SJSA1 (cell line): ENCODE measurements around the gene DEPDC5. TPM values are rescaled to one million over a fixed set of nuclear protein-coding genes. Genes with fewer than 3 reads are reported as not detected.
"Not testable (repeated sequence)": the region's sequence is repeated elsewhere in the genome, so short reads cannot be mapped to it uniquely, and the experiment has no call there.

ENCODE experiments used
- DNase-seq, 2 experiments: peaks; one replicate each; pipeline ENCODE4 v3.0.0-alpha.2; 2015 to 2020; ENCODE audit warnings: low spot score in 2 of 2, low read depth in 1 of 2
- H3K27ac ChIP-seq: fragments of 250-450 bp; sonication (Bioruptor Pico); 2 replicates; pipeline ENCODE4 v1.5.1; 2020; ENCODE audit warnings: mild to moderate bottlenecking, moderate library complexity
- H3K27me3 ChIP-seq: fragments of 250-450 bp; sonication (Bioruptor Pico); replicated peaks from 2 replicates; pipeline ENCODE4 v1.5.1; 2020; ENCODE audit warnings: mild to moderate bottlenecking, moderate library complexity
- H3K36me3 ChIP-seq: fragments of 250-450 bp; sonication (Bioruptor Pico); 2 replicates; pipeline ENCODE4 v1.5.1; 2020; ENCODE audit warnings: mild to moderate bottlenecking
- H3K4me1 ChIP-seq: fragments of 250-450 bp; sonication (Bioruptor Pico); replicated peaks from 2 replicates; pipeline ENCODE4 v1.6.1; 2021; ENCODE audit warnings: mild to moderate bottlenecking
- H3K4me3 ChIP-seq: fragments of 250-450 bp; sonication (Bioruptor Pico); 2 replicates; pipeline ENCODE4 v1.5.1; 2020; ENCODE audit warnings: mild to moderate bottlenecking
- H3K9me3 ChIP-seq: fragments of 250-450 bp; sonication (Bioruptor Pico); replicated peaks from 2 replicates; pipeline ENCODE4 v1.5.1; 2020; ENCODE audit warnings: mild to moderate bottlenecking
- total RNA-seq: library from RNA; depleted of rRNA; stranded (reverse); fragments of >200 nt; shearing (Covaris generic); gene quantifications from 2 replicates; pipeline ENCODE4 v1.2.3, GENCODE V29; 2014

DEPDC5 gene
- total RNA-seq, 1 experiment from 2014 or later: 11.9 TPM

GRCh38 chr22:31754813-31755212 lies 994 bp downstream of the DEPDC5 start:
- Histone ChIP-seq H3K4me3 (peak overlapping the region; percentile 80; the same call in 1 of the 2 replicates), H3K27me3 (no peaks in the 10 kb centered on the region), H3K36me3 (peaks cover 14% of the 10 kb centered on the region), H3K27ac (no peak overlapping the region), H3K9me3 (no peaks in the 10 kb centered on the region), H3K4me1 (peaks cover 34% of the 10 kb centered on the region)
- no peak for DNase-seq

- Histone ChIP-seq H3K4me3 (no peak overlapping the region), H3K9me3 (no peaks in the 10 kb centered on the region), H3K27ac (no peak overlapping the region), H3K27me3 (no peaks in the 10 kb centered on the region), H3K36me3 (peaks cover 26% of the 10 kb centered on the region), H3K4me1 (peaks cover 27% of the 10 kb centered on the region)
- no peak for DNase-seq
These were observed 3.4 kb downstream of the DEPDC5 start for GRCh38 chr22:31757265-31757664.

- H3K27me3 ChIP-seq, H3K27ac ChIP-seq, H3K9me3 ChIP-seq, DNase-seq, H3K4me3 ChIP-seq: not testable (repeated sequence)
- H3K36me3 ChIP-seq: peaks cover 32% of the 10 kb centered on the region
- H3K4me1 ChIP-seq: peaks cover 14% of the 10 kb centered on the region
These were observed 5.0 kb downstream of the DEPDC5 start for GRCh38 chr22:31758860-31759259.

- H3K36me3 ChIP-seq: peaks cover 53% of the 10 kb centered on the region
- DNase-seq: no peak
- no peaks in the 10 kb centered on the region for H3K9me3 ChIP-seq
- H3K4me1 ChIP-seq: no peaks in the 10 kb centered on the region
- no peak overlapping the region for H3K27ac ChIP-seq
- H3K27me3 ChIP-seq: no peaks in the 10 kb centered on the region
- no peak overlapping the region for H3K4me3 ChIP-seq
These were observed 11.0 kb downstream of the DEPDC5 start for GRCh38 chr22:31764785-31765184.

GRCh38 chr22:31768422-31769059 lies 14.7 kb downstream of the DEPDC5 start:
- no peaks in the 10 kb centered on the region for H3K27me3 ChIP-seq
- no peak for DNase-seq
- H3K27ac ChIP-seq: no peak overlapping the region
- H3K9me3 ChIP-seq: no peaks in the 10 kb centered on the region
- no peaks in the 10 kb centered on the region for H3K4me1 ChIP-seq
- H3K4me3 ChIP-seq: no peak overlapping the region
- H3K36me3 ChIP-seq: peaks cover 55% of the 10 kb centered on the region

GRCh38 chr22:31773416-31773815 lies 19.6 kb downstream of the DEPDC5 start:
- no peak for DNase-seq
- Histone ChIP-seq H3K4me1 (no peaks in the 10 kb centered on the region), H3K27ac (no peak overlapping the region), H3K27me3 (no peaks in the 10 kb centered on the region), H3K4me3 (no peak overlapping the region), H3K9me3 (no peaks in the 10 kb centered on the region), H3K36me3 (peaks cover 36% of the 10 kb centered on the region)

- Histone ChIP-seq H3K4me1 (no peaks in the 10 kb centered on the region), H3K4me3 (no peak overlapping the region), H3K27ac (no peak overlapping the region), H3K27me3 (no peaks in the 10 kb centered on the region), H3K36me3 (peaks cover 41% of the 10 kb centered on the region), H3K9me3 (no peaks in the 10 kb centered on the region)
- DNase-seq: no peak
These were observed 22.4 kb downstream of the DEPDC5 start for GRCh38 chr22:31776231-31776630.

GRCh38 chr22:31789803-31790202 lies 36.0 kb downstream of the DEPDC5 start:
- Histone ChIP-seq H3K9me3 (no peaks in the 10 kb centered on the region), H3K27me3 (no peaks in the 10 kb centered on the region), H3K4me1 (no peaks in the 10 kb centered on the region), H3K36me3 (peaks cover 20% of the 10 kb centered on the region), H3K27ac (no peak overlapping the region), H3K4me3 (no peak overlapping the region)
- DNase-seq: no peak

- H3K36me3 ChIP-seq: peaks cover 16% of the 10 kb centered on the region
- H3K4me1 ChIP-seq: no peaks in the 10 kb centered on the region
- H3K4me3 ChIP-seq: no peak overlapping the region
These were observed 36.4 kb downstream of the DEPDC5 start for GRCh38 chr22:31790240-31790639.

GRCh38 chr22:31799358-31799757 lies 45.5 kb downstream of the DEPDC5 start:
- H3K4me1 ChIP-seq, H3K27me3 ChIP-seq, DNase-seq, H3K4me3 ChIP-seq, H3K27ac ChIP-seq, H3K9me3 ChIP-seq: not testable (repeated sequence)
- peaks cover 49% of the 10 kb centered on the region for H3K36me3 ChIP-seq

More at GRCh38 chr22:31790240-31790639, 36.4 kb downstream of the DEPDC5 start:
- no peak for DNase-seq
- no peak overlapping the region for H3K27ac ChIP-seq
- H3K27me3 ChIP-seq: no peaks in the 10 kb centered on the region
- H3K9me3 ChIP-seq: no peaks in the 10 kb centered on the region

- Histone ChIP-seq H3K4me1 (peaks cover 7% of the 10 kb centered on the region), H3K27ac (no peak overlapping the region), H3K9me3 (no peaks in the 10 kb centered on the region), H3K36me3 (peaks cover 53% of the 10 kb centered on the region), H3K27me3 (no peaks in the 10 kb centered on the region), H3K4me3 (no peak overlapping the region)
- DNase-seq: peak in 1 of 2 experiments; percentile 20
These were observed 46.2 kb downstream of the DEPDC5 start for GRCh38 chr22:31800065-31800464.

GRCh38 chr22:31800861-31801260 lies 47.0 kb downstream of the DEPDC5 start:
- H3K27ac ChIP-seq, H3K4me3 ChIP-seq, H3K27me3 ChIP-seq, H3K4me1 ChIP-seq, H3K9me3 ChIP-seq, DNase-seq: not testable (repeated sequence)
- H3K36me3 ChIP-seq: peaks cover 61% of the 10 kb centered on the region

- H3K4me1 ChIP-seq: peaks cover 9% of the 10 kb centered on the region
- no peaks in the 10 kb centered on the region for H3K27me3 ChIP-seq
- H3K27ac ChIP-seq: no peak overlapping the region
- peaks cover 75% of the 10 kb centered on the region for H3K36me3 ChIP-seq
- H3K4me3 ChIP-seq: no peak overlapping the region
- DNase-seq: no peak
- no peaks in the 10 kb centered on the region for H3K9me3 ChIP-seq
These were observed 48.8 kb downstream of the DEPDC5 start for GRCh38 chr22:31802575-31802974.

- H3K27ac ChIP-seq: no peak overlapping the region
- H3K36me3 ChIP-seq: peaks cover 73% of the 10 kb centered on the region
- no peaks in the 10 kb centered on the region for H3K9me3 ChIP-seq
- DNase-seq: no peak
- no peaks in the 10 kb centered on the region for H3K27me3 ChIP-seq
- no peak overlapping the region for H3K4me3 ChIP-seq
- H3K4me1 ChIP-seq: 0 out of 2 replicates have a peak, but pooled peaks cover 2% of the 10 kb centered on the region
These were observed 52.9 kb downstream of the DEPDC5 start for GRCh38 chr22:31806751-31807150.
